ENCODE results near the gene TBX4.

TBX4 gene

DNA sequence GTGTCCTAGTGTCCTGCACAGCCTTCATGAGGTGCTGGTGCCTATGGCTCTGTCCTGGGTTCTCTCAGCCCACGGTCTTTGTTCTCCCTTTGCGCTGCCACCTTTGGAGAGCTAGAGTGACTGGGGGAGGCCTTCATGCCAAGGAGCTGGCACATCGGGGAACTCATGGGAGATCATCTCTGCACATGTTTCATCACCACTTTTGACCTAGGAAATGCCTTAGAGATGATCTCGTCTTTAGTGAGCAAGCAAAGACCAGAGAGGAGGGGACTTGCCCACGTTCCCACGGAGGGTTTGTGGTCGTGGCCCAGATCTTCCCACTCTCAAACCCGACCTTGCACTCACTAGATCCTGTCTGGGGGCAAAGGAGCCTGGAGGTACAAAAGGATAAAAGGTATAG lies 23.5 kb downstream of the TBX4 start:
- Histone ChIP-seq H3K9me3 (ENCODE audit: insufficient read depth, low read length) (no peaks in the 10 kb centered on the region), H3K9me2 (replicated peaks; ENCODE audit: insufficient read depth, low read length) (no peaks in the 10 kb centered on the region), H3K27ac (ENCODE audit: low read depth, low read length) (no peak overlapping the region), H3F3A (ENCODE audit: insufficient read depth) (no peaks in the 10 kb centered on the region), H3K4me3 (ENCODE audit: insufficient read depth, low read length, poor library complexity, severe bottlenecking) (no peak overlapping the region), H3K4me2 (ENCODE audit: low read depth, low read length, poor library complexity, severe bottlenecking) (no peak overlapping the region), H3K79me2 (ENCODE audit: insufficient read depth, low read length) (no peaks in the 10 kb centered on the region), H2AFZ (ENCODE audit: low read depth, low read length, severe bottlenecking) (no peak overlapping the region), H4K20me1 (ENCODE audit: low read depth, low read length) (no peaks in the 10 kb centered on the region), H3K9ac (ENCODE audit: low read length) (no peak overlapping the region), H3K36me3 (ENCODE audit: low read length) (no peaks in the 10 kb centered on the region), H3K27me3 (ENCODE audit: low read length) (no peaks in the 10 kb centered on the region)
- TF ChIP-seq EZH2phosphoT487 (conservative IDR thresholded peaks at IDR 0.05; ENCODE audit: low read length): no peak
- TF ChIP-seq CTCF (IDR thresholded peaks at IDR 0.05; ENCODE audit: insufficient read depth, low read length, poor library complexity, severe bottlenecking): no peak

DNA sequence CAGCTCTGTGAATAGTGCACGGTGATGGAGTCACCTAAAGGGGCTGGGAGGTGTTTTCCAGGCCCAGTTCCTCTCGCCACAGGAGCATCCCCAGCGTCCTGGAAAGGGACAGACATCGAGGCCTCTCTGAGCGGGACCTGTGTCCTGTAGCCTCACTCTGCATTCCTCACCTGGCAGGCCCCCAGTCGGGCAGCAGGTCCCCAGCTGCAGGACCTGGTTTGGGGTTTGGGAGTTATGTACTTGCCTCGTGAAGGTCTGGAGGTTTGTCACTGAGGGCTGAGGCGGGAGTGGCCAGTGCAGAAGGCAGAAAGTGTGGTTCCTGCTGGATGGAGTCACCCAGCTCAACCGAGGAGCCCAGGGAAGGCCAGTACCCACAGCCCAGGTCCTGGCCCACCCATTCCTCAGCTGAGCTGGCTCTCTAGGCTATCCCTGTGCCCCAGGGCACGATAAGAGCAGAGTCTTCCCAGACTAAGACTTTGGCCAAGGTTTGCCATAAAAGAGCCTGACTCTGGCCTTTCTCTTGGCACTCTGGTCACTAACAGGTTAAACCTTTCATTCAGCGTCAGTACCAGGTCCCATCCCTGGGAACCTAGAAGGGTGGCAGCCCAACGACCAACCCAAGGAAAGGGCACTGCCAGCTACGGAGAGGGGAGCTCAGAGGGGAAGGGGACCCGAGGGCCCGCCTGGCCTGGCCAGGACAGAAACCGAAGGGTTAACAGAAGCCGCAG lies 24.4 kb downstream of the TBX4 start:
- H3K4me2 ChIP-seq (ENCODE audit: low read depth, low read length, poor library complexity, severe bottlenecking): no peak overlapping the region
- H3K79me2 ChIP-seq (ENCODE audit: insufficient read depth, low read length): no peaks in the 10 kb centered on the region
- H3K4me3 ChIP-seq (ENCODE audit: insufficient read depth, low read length, poor library complexity, severe bottlenecking): no peak overlapping the region
- no peaks in the 10 kb centered on the region for H3F3A ChIP-seq (ENCODE audit: insufficient read depth)
- no peaks in the 10 kb centered on the region for H3K9me3 ChIP-seq (ENCODE audit: insufficient read depth, low read length)
- no peak overlapping the region for H3K27ac ChIP-seq (ENCODE audit: low read depth, low read length)
- no peaks in the 10 kb centered on the region for H3K36me3 ChIP-seq (ENCODE audit: low read length)
- TF ChIP-seq EZH2phosphoT487 (conservative IDR thresholded peaks at IDR 0.05; ENCODE audit: low read length): no peak
- TF ChIP-seq CTCF (IDR thresholded peaks at IDR 0.05; ENCODE audit: insufficient read depth, low read length, poor library complexity, severe bottlenecking): no peak
- H3K9ac ChIP-seq (ENCODE audit: low read length): no peak overlapping the region
- H3K27me3 ChIP-seq (ENCODE audit: low read length): no peaks in the 10 kb centered on the region
- H4K20me1 ChIP-seq (ENCODE audit: low read depth, low read length): no peaks in the 10 kb centered on the region
- H2AFZ ChIP-seq (ENCODE audit: low read depth, low read length, severe bottlenecking): no peak overlapping the region
- no peaks in the 10 kb centered on the region for H3K9me2 ChIP-seq (replicated peaks; ENCODE audit: insufficient read depth, low read length)

DNA sequence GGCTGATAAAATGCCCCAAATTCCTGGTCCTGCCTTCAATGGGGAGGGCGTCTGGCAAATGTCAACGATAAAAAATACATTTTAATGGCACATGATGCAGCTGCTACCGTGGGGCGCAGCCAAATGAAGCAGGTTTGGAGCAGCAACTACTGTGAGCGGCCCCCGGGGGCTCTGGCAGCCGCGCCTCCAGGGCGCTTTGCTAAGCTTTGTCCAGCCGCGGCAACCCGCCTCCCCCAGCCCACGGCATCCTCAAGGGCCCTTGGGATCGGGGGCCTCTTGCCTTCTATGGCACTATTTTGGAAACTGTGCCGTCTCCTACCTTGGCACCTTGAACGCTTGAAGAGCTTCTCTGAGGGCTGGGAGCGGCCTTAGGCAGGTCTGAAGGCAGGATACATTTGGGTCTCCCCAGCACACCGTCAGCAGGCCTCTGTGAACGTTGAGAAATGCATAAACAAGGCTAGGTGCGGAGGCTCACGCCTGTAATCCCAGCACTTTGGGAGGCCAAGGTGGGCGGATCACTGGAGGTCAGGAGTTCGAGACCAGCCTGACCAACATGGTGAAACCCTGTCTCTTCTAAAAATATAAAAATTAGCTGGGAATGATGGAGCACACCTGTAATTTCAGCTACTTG lies 25.1 kb downstream of the TBX4 start:
- Histone ChIP-seq H3K27ac (ENCODE audit: low read depth, low read length) (no peak overlapping the region), H3K9me2 (replicated peaks; ENCODE audit: insufficient read depth, low read length) (no peaks in the 10 kb centered on the region), H4K20me1 (ENCODE audit: low read depth, low read length) (no peaks in the 10 kb centered on the region), H3K9ac (ENCODE audit: low read length) (no peak overlapping the region), H3K36me3 (ENCODE audit: low read length) (no peaks in the 10 kb centered on the region), H3K4me3 (ENCODE audit: insufficient read depth, low read length, poor library complexity, severe bottlenecking) (no peak overlapping the region), H3K9me3 (ENCODE audit: insufficient read depth, low read length) (no peaks in the 10 kb centered on the region), H3F3A (ENCODE audit: insufficient read depth) (no peaks in the 10 kb centered on the region), H3K27me3 (ENCODE audit: low read length) (no peaks in the 10 kb centered on the region), H3K4me2 (ENCODE audit: low read depth, low read length, poor library complexity, severe bottlenecking) (no peak overlapping the region), H2AFZ (ENCODE audit: low read depth, low read length, severe bottlenecking) (no peak overlapping the region), H3K79me2 (ENCODE audit: insufficient read depth, low read length) (no peaks in the 10 kb centered on the region)
- TF ChIP-seq EZH2phosphoT487 (conservative IDR thresholded peaks at IDR 0.05; ENCODE audit: low read length) (no peak), CTCF (IDR thresholded peaks at IDR 0.05; ENCODE audit: insufficient read depth, low read length, poor library complexity, severe bottlenecking) (no peak)
